Activated T-helper 1 cell treated with anti-CD3 and anti-CD28 coated beads, Interleukin-2, amount 50 U/mL, for 16 hours (primary cell): Measurements from ENCODE around the gene HP1BP3.

Experiments used
- DNase-seq, 2 donors: peaks; one replicate each; pipeline ENCODE4 v3.0.0-alpha.2; 2020; ENCODE audit warnings: low read depth in 1 of 2, low spot score in 1 of 2

Gene HP1BP3

DNA sequence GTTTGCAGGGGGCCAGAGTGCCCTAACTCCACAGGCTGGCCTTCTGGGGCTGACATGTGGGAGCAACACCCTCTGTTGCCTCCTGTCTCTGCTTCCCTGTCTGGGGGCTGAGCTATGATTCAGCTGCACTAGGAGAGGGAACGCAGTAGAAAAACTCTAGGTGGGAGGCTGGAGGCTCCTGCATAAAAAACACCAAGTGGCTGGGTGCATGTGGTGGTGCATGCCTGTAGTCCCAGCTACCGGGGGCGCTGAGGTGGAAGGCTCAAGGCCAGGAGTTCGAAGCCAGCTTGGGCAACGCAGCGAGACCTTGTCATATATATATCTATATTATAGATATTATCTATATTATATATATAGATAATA, 74.9 kb downstream of the HP1BP3 start:
- no peak for DNase-seq

DNA sequence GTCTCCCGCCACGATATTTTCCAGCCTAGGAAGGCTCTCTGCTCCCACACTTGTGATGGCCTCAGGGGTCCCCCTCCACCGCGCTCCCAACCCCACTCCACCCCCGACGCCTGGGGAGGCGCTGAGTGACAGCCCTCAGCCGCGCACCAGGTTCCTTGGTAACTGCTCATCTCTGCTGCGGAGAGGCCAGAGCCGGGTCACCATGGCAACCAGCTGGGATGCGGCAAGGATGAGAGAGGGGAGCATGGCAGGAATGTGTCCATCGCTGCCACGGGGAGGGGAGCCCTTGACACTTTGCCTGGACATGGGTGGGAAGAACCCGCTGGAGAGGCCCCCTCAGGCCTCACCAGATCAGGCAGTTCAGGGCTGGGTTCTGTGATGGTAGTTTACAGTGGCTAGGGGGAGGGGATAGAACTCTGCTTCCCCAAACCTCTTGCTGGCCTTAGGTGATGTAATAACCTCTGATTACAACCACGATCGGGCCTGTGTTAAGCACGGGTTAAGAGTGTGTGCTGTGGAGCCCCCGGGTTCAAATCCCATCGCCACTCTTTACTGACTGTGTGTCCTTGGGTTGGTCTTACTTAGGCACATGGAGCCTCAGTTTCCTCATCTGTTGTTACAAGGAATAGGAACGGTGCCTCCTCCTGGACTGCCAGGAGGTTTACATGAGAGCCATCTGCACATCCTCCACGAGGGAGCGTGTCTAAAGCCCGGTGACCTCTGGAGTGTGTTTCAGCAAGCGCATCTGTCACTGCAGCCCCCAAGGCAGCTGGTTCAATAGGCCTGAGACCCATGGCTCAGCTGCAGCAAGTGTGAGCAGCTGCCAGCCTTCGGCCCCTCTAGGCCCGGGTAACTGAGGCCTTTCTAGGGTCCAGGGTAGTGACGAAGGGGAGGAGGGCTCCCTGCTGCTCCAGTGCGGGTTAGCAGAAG, 75.6 kb downstream of the HP1BP3 start:
- DNase-seq = no peak

DNA sequence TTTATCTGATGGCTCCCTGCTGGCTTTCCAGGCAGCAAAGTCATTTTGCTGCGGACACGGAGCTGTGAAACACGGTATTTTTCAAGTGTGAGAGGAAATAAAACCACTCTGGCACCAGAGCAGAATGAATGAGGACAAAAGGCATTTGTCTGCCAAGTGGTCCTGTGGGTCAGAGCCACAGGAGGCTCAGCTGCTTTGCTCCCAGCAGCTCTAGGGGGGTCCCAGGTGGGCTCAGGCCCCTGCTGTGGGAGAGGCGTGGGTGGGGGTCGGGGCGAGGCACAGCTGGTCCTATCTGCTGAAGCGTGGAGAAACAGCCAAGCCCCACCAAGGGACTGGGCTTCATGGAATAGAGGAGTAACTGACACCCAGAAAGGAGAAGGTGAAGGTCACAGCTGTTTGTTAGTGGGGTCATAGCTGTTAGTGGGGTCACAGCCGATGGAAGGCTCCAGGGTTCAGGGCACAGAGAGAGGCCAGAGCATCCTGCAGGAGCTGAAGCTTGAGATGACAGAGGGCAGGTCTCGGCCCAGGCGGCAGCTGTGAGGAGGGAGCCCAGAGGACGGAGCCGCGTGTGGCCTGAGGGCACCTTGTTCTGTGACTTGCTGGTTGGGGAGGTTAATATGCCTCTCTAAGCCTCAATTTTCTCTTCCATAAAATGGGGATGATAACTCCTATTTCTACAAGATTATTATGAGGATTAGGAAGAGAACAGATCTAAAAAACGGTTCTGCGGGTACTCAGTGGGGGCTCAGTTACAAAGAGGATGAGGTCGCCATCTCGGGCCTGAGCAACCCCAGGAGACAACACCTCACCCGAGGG, 76.4 kb downstream of the HP1BP3 start:
- DNase-seq = no peak

DNA sequence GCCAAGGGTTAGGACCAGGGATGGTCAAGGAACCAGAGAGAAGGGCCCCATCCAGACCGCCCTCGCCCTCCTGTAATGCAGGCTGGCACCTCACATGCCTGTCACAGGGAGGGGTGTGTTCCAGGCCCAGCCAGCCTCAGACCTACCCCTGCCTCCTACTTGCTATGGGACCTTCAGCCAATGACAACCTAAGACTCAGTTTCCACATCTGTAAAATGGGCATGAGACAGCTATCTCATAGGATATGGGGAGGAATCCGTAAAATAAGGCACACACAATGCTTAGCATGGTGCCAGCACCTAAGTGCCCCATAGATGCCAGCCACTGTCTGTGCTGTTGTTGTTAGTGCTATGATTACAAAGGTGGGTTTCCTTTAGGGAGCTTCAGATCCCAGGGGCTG, 77.2 kb downstream of the HP1BP3 start:
- no peak for DNase-seq

DNA sequence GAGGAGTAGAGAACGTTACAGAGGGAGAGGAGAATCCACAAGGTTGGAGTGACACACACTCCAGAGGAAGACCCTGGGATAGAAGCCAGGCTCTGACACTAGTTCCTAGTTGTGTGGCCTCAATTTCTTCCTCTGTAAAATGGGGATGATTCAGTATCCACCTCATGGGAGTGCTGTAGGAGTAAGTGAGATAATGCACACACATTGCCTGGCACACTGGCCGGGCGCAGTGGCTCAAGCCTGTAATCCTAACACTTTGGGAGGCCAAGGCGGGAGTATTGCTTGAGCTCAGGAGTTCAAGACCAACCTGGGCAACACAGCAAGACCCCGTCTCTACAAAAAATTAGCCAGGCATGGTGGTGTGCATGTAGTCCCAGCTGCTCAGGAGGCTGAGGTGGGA, 78.2 kb downstream of the HP1BP3 start:
- no peak for DNase-seq

DNA sequence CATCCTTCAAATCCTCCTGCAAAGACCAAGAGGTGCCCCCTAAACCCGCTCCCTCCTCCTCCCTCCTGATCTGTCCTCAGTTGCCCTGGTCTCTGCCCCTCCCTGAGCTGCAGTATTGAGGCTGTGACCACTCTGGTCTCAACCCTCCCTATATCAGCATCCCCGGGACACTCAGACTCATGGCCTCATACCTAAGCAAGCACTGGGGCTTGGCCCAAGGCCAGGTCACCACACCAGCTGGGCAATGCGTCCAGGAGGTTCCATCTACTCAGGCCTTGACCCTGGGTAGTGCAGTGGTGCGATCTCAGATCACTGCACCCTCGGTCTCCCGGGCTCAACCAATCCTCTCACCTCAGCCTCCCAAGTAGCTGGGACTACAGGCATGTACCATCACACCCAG, 79.0 kb downstream of the HP1BP3 start:
- no peak for DNase-seq

DNA sequence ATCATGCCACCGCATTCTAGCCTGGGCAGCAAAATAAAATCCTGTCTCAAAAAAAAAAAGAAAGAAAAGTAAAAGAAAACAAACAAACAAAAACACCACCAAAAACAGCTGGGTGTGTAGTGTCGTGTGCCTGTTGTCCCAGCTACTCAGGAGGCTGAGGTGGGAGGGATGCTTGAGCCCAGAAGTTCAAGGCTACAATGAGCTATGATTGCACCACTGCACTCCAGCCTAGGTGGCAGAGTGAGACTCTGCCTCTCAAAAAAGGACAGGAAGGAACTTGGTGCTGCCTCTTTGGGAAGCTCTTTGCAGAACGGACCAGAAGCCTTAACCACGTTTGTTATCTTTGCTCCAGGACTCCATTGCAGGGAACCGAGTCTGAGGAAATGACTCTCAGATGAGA, 80.3 kb downstream of the HP1BP3 start:
- DNase-seq = no peak

DNA sequence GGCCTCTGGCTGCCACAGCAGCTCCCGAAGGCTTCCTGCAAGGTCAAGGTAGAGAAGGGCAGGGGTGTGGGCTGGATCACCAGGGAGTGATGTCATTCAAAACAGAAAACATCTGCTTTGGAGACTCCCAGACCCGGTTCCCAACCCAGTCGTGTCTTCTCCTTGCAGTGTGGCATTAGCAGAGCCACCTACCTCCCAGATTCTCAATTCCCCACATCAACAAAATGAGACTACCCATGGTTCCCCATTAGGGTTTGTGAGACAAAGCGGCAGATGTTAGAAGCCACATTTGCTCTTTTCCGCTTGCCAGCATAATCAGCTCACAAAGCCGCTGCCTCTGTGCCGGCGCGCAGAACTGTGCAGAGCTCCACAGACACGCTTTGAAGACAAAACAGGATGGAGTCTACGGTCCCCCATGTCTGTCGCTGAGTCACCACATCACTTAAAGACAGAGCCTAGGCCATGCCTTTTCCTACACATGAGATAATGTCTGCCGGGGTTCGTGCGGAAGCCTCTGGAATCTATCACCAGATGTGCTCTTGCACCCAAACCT, 81.8 kb downstream of the HP1BP3 start:
- DNase-seq = no peak

DNA sequence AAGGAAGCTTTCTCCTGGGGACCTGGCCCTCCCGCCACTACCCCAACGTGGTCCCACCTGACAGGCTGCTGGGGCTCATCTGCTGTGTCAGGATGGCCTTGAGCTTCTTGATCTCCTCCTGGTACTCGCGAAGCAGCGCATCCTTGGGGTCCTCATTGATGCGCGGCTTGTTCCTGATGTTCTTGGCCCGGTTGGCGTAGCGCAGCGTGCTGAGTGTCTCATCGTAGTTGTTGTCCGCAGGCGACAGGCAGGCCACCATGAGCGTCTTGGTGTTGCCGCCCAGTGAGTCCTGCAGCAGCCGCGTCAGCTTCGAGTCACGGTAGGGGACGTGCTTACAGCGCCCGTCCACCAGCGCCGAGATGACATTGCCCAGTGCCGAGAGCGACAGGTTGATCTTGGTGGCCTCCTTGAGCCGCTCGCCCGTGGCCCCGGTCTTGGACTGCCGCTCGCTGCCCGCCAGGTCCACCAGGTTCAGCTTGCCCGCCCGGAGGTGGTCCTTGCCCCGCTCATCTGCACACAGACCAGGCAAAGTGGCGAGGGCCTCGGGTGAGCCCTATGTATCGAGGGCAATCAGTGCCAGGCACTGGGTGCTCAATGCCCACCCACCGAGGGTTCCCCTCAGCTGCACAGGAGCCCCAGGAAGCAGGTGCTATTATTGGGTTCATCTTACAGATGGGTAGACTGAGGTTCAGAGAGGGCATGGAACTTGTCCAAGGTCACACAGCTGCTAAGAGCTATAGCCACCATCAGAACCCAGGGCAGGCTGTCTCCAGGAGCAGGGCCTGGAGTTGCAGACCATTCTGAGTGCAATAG, 82.5 kb downstream of the HP1BP3 start:
- DNase-seq = no peak

DNA sequence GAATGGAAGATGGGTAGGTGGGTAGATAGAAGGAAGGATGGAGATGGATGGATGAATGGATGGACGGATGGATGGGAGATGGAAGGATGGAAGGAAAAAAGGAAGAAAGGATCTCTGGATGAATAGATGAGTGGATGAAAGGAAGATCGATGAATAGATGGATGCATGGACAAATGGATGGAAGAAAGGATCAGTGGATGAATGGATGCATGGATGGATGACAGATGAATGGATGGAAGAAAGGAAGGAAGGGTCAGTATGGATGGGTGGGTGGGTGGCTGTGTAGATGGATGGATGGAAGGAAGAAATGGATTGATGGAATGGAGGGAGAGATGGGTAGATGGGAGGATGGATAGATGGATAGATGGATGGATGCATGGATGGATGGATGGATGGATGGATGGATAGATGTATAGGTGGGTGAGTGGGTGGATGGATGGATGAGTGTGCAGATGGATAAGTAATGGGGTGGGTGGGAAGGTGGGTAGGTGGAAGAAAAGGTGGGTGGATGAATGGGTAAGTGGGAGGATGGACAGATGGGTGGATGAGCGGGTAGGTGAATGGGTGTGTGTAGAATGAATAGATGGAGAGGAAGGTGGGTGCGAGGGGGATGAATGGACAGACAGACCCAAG, 83.9 kb downstream of the HP1BP3 start:
- no peak for DNase-seq

DNA sequence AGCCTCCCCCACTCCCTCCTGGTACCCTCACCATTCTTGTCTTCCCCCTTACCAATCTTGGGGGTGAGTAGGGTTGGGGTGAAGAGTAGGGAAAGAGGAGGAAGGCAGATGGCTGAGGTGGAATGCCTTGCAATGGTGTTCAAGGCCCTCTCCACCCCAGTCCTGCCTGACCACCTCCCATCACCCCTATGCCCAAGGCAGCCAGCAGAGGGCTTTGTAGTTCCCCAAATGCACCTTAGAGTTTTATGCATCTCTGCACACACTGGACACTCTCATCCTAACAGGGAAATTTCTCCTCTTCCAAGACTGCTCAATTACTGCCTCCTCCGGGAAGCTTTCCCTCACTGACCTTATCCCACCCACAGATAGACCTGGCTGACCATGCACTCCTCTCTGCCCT, 84.7 kb downstream of the HP1BP3 start:
- DNase-seq = no peak

DNA sequence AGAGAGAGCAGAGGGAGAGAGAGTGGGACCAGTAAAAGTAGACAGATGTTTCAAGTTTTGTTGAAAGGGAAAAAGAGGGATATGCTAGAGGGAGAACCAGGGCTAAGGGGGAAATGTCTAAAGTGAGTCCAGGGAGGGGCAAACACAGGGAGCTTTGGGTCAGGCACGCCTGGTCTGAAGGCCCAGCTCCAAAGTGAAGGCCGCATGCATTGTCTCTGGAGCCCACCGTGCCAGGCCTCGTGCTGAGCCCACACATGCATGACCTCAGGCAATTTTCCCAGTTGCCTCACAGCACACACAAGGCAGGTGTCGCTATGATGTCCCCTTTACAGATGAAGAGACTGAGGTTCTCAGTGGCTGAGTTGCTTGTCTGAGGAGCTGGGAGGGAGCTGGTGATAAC, 85.3 kb downstream of the HP1BP3 start:
- DNase-seq = no peak

DNA sequence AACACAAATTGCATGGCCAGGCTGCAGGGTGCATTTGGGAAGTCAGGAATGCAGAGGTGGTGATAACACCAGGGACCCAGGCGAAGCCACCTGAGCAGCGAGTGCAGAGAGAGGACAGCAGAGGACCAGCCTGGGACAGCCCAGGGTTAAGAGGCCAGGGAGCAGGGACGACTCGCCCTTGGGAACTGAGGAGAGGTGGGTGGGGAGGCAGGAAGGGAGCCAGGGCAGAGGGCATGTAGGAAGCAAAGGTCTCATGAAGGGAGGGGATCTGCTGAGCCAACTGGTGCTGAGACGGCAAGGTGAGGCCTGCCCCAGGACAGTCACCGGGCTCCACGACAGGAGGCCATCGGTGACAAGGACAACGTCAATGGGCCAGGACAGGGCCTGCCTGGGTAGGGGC, 85.7 kb downstream of the HP1BP3 start:
- no peak for DNase-seq

DNA sequence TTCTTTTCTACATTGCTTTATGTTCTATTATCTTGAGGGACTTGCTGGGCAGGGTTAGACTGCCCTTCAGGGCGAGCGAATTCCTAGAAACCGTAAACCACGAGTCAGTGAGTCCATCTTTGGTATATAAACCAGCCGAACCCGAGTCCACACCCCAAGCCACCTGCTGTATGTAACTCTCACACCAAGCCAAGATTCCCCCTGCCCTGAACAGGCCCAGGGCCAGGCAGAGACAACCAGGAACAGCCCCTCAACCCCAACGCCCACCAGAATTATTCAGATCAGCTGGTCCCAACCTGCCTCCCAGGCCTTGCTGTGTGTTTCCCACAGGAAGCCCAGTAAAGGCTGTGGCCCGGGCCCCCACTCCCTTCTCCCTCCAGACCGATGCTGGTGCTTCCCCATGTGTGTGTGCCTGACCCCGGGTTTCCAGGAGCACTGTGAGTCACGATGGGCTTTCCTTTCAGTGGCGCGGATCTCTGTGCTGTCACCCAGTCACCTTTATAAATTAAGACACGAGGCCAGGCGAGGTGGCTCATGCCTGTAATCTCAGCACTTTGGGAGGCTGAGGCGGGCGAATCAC, 86.4 kb downstream of the HP1BP3 start:
- no peak for DNase-seq

DNA sequence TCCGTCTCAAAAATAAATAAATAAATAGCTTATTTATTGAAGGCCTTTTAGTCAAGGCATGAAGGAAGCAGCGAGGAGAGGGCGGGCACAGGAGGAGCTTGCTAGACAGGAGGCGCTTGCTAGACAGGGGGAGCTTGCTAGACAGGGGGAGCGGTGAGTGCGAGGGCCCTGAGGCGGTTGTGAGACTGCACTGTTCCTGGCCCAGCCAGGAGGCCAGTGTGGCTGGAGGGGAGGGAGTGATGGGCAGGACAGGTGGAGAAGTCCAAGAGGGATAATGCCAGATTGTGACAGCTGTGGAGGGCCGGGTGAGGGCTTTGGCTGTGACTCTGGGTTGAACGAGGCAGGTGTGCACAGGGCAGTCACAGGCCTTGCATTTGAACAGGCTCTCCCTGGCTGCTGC, 87.5 kb downstream of the HP1BP3 start:
- no peak for DNase-seq

DNA sequence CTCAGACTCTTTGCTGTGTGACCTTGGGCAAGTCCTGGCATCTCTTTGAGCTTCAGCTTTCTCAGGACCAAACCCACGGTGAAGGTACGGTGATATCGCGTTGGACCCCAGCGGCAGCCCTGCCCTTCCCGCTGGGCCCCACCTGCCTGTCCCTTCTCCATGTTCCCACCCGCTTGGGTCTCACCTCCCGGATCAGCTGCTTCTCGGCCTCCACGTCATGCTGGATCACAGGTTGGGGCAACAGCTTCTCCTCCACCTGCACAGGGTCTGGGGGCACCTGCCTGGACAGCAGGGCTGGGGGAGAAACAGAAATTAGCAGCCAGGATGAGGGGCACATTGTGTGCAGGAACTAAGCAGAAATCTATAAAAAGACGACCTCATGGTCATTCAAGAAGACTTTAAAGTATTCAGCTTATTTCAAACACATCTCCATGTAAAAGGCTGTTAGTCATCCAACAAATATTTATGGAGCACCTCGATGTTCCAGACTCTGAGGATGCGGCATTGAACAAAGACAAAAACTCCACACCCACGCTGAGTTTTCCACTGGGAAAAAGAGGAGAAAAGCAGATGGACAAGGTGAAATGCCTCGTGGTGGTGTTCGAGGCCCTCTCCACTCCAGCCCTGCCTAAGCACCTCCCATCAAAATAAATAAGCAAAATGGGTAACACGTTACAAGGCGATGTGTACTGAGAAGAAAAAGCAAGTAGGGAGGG, 88.8 kb downstream of the HP1BP3 start:
- DNase-seq = no peak

DNA sequence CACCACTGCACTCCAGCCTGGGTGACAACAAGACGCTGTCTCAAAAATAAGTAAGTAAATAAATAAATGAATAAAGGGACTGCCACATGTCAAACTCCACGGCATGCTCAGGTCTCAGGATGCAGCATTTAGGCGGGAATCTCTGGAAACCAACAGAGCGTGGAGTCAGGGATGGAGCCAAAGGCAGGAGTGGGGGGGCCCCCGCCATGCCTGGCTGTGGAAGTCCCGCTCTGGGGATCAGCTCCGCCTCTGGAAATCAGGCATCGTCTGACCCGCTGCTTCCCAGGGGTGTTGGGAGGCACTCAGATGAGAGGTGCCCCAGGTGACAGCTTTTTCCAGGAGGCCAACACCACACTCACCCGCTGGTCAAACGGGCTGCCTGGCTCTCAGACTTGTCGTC, 89.5 kb downstream of the HP1BP3 start:
- DNase-seq = no peak

DNA sequence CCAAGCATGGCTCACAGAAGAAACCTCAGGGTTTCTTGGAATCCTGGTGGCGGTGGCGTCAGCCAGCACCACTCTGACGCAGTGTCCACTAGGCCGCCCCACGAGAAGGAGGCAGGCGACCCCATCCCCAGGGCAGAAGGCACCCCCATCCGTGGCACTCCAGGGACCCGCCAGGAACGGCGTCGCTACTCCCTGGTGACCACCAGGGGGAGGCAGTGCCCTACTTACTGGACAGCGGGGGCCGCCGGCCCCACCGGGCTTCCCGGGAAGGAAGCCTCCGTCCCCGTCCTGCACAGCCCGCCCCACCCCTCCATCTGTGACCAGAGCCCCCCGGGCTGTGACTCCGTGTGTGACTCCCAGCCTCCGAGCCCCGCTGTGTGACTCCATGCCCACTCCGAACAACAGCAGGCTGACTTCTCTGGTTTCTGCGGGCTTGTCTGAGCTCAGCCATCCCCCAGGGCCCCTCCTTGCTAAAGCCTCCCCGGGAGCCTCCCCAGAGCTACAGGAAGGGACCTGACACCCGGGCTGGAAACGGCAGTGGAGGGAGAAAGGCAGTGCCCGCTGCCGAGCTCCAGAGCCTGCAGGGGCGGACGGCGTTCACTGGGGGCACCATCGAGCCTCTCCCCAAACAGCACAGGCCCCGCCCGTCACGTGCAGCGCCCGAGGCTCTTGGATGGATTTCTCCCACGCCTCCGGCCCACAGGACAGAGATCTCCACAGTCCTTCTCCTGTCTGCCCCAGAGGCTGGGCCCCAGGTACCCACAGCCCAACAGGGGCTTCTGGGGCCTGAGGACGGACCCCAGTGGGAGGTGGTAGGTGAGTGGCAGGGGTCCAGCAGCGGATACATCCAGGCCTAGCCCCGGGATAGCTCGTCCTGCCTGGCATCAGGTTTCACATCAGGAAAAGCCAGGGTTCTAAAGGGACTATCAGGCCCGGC, 90.4 kb downstream of the HP1BP3 start:
- DNase-seq = peak; percentile 42 to 46

DNA sequence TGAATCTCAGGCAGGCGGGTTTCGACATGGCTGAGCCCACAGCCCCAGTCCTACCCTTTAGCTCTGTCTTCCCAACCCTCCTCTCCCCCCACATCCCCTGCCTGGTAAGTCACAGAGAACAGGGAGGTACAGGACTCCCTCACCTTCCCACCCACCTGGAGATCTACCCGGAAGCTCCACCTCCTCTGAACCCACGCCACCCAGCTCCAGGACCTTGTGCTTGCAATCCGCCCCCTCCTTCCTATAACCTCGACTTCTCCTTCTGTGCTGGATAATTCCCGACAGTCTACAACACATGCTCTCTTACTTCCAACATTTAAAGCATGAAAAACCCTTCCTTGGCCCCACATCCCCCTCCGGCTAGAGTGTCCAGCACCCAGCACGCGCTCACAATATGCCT, 91.6 kb downstream of the HP1BP3 start:
- no peak for DNase-seq
